NCI-H69 (cell line): ENCODE data around the gene FAM131C.
"Not testable (repeated sequence)": the region's sequence is repeated elsewhere in the genome, so short reads cannot be mapped to it uniquely, and the experiment has no call there.

ENCODE experiments used
- DNase-seq: peaks from one replicate; lab custom pipeline; 2025; lab: John Stamatoyannopoulos, UW

The FAM131C gene

GRCh38 chr1:16076865-16077238 lies 3.4 kb upstream of the FAM131C start:
- DNase-seq, result peak; percentile 24

- DNase-seq, result no peak
Measured at GRCh38 chr1:16076031-16076864, 2.8 kb upstream of the FAM131C start.

DNA sequence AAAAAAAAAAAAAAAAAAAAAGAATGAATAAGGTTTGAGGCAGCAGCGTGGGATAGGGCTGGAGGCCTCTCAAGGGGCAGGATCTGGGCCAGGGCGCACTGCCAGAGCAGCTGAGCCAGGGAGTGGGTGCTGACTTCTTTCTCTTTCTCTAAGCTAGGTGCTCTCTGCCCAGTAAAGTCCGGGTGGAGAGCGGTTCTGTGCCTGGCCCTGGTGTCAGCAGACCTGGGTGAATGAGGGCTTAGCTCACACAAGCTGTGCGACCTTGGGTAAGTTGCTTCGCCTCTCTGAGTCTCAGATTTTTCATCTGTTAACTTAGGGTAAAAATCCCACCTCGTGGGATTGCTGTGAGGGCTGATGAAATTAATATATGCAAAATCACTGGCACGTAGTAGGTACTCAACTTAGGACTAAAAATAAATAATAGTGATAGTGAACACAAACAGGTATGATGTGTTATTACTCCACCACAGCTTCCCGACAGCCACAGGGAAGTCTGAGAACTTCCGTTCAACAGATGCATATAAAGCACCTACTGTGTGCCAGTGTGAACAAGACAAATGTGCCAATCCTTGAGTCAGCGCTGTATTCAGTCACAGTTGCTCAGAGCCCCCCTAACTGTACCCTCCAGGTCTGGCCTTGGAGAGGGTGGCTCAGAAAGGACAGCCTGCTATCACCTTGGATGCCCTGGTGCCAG lies 2.0 kb upstream of the FAM131C start:
- DNase-seq, result no peak

- DNase-seq, result no peak
Measured at GRCh38 chr1:16074217-16074616, 766 bp upstream of the FAM131C start.

GRCh38 chr1:16072616-16073484 lies 601 bp downstream of the FAM131C start:
- DNase-seq, result peak; percentile 42

DNA sequence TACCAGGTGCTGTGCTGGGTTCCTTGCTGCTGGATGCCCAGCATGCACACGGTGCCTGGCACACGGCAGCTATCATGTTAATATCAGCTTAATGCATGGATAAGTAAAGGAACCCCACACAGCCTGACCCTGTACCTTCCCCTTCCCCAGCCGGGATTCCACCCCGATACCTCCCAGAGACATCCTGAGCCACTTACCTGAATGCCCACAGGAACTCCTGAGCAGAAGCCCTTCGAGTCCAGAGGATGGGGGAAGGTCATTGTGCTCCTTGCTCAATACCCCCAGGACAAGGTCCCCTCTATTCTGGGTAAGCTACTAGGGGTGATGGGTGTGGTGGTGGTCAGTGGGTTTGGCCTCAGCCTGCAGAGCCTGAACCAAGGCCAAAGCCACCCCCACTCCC lies 1.4 kb downstream of the FAM131C start:
- no peak for DNase-seq

- DNase-seq, result no peak
Measured at GRCh38 chr1:16071614-16072013, 1.8 kb downstream of the FAM131C start.

DNA sequence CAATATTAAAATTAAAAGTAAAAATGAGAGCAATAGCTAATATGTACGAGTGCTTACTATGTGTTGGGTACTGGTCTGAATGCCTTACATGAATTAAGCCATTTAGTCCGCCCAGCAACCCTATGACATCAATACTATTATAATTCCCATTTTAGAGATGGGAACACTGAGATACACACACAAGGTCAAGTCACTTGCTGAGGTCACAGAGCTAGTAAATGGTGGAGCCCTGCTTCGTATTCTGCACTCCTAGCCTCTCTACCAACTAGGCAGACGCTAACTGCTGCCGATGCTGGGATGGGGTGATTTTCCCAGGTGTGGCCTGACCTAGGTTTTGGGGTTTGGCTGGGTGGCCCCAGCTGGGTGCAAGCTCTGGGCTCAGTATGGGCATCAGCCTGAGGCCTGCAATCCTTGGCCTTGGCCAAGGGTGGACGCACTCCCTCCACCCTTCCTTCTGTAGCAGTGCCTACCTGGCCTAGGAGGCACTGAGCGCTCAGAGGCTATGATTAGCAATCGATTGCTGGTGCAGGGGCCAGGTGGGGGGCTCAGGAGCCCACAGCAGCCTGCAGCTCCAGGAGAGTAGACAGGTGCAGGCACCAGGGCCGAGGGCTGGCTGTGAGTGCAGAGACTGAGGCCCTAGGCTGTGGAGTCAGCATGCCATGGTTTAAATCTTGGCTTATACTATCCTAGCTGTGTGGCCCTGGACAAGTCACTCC lies 2.7 kb downstream of the FAM131C start:
- DNase-seq, result no peak

- DNase-seq, result no peak
Measured at GRCh38 chr1:16068356-16069270, 4.8 kb downstream of the FAM131C start.

DNA sequence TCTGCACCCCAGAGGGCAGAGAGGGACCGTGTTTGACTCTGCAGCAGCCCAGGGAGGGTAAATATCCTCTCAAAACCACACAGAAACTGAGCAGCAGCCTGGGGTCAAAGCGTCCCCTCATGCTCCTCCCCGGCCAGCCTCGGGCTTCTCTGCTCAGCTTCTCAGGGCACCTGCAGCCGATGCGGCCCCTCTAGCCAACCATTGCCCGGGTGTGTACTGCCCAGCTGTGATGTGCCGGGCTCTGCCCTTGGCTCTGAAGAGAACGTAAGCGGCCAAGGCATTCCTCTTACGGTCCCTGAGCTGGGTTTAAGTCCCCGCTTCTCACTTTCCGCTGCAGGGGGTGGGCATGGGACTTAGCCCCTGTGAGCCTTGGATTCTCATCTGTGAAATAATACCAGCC lies 5.5 kb downstream of the FAM131C start:
- no peak for DNase-seq

GRCh38 chr1:16067127-16067768 lies 6.2 kb downstream of the FAM131C start:
- peak; percentile 53 for DNase-seq

- DNase-seq, result no peak
Measured at GRCh38 chr1:16066245-16066644, 7.2 kb downstream of the FAM131C start.

DNA sequence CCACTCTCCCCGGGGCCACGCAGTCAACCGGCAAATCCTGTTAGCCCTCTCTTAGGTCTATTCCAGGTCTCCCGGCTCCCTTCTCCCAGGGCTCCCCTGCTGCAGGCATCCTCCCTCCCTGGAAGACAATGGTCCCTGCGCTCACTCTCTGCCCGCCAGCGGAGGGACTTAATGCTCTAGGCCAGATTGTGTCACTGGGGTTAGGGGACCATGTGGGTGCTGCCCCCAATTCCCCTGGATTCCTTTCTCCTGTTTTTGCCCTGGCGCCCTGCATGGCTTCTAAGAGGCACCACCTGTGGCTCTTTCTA lies 8.2 kb downstream of the FAM131C start:
- DNase-seq, result no peak

DNA sequence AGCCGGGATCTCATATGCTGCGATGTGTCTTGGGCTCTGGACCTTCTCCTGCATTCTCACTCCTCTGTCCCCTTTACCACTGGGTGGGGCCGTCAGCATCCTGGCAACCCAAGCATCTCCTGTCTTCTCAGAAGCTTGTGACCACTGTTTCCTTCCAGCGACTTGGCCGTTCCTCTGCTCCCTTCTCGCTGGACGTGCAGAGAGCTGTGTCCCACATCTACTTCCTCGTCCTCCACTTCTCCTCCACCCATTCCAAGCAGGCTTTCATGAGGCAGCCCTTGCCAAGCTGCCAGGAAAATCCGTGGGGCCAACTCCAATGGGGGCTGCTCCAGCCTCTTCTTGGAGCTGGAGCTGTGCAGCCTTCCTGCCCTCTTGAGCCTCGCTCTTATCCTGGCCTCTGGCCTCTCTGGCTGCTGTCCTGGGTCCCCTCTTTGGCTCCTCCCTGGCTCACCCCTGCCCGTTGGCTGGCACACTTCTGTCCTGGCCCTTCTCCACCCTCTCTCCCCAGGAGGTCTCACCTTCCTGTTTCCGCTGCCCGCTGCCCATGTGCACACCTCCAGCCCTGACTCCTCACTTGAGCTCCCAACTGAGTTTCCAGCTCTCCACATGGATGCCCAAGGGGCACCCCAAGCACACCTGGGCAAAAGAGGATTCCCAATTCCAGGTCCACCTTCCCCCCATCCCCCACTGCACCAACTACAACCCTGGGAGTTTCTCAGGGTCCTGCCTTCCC lies 8.7 kb downstream of the FAM131C start:
- peak; percentile 10 for DNase-seq

- DNase-seq, result no peak
Measured at GRCh38 chr1:16063921-16064320, 9.5 kb downstream of the FAM131C start.

GRCh38 chr1:16063226-16063829 lies 10.1 kb downstream of the FAM131C start:
- no peak for DNase-seq

- not testable (repeated sequence) for DNase-seq
Measured at GRCh38 chr1:16062687-16063075, 10.8 kb downstream of the FAM131C start.

GRCh38 chr1:16061989-16062686 lies 11.3 kb downstream of the FAM131C start:
- DNase-seq, result not testable (repeated sequence)

DNA sequence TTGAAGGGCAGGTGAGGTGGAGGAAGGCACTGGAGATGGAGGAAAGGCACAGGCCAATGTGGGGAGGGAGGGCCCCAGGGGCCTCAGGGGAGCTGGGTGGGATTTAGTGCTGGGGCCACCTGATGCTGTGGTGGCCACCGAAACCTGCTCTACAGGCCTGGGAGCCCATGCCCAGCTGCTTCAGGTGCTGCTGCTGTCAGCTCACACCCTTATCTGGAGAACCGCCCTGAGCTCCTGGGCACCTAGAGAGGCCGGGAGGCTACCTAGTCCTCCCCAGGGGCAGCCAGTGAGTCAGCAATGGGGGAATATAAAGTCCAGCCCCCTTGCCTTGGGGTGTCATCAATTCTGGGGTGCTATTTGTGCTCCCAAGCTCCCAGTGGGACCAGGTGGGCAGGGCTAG lies 12.2 kb downstream of the FAM131C start:
- DNase-seq, result no peak
